HepG2 (cell line): ENCODE data around the gene U2AF2. TPM values are rescaled to one million over a fixed set of nuclear protein-coding genes. Genes with fewer than 3 reads are reported as not detected.

Source experiments
- ATAC-seq: fragments of 200-7000 bp; cut with Tn5 transposase; 3 replicates; pipeline ENCODE4 v1.9.1; 2020; ENCODE audit warnings: mild to moderate bottlenecking, moderate library complexity
- BruUV-seq: library from RNA; stranded (reverse); fragments of 400-500 nt; replicated peaks from 2 replicates; lab custom pipeline; 2021; lab: Mats Ljungman, UMichigan
- CTCF ChIA-PET: fragments of 300-600 bp; formaldehyde crosslinking; extraction: SDS; loops from one replicate; lab custom pipeline; 2021; ENCODE audit warnings: low total read pairs, inconsistent platforms, low intra/inter-chr PET ratio; lab: Yijun Ruan, JAX
- POLR2A ChIA-PET: fragments of 350-600 bp; sonication (Branson Sonifier 250); formaldehyde crosslinking; loops from one replicate; lab custom pipeline; 2020; ENCODE audit warnings: antibody characterized with exemption, inconsistent platforms; lab: Yijun Ruan, JAX
- DNase-seq: peaks from one replicate; pipeline ENCODE4 v3.0.0-alpha.2; 2015; ENCODE audit warnings: low spot score
- FAIRE-seq: peaks from 3 replicates; lab custom pipeline; 2011; peaks lifted over from hg19 to GRCh38; lab: Jason Lieb, UNC
- H2AFZ ChIP-seq: one replicate; pipeline ENCODE4 v1.6.1; 2011; ENCODE audit warnings: low read length, inconsistent platforms
- H3K27ac ChIP-seq: fragments of 300-600 bp; 3 replicates; pipeline ENCODE4 v1.8.0; 2011; ENCODE audit warnings: mixed run types, mild to moderate bottlenecking, mixed read lengths, low read length, inconsistent platforms; ENCODE audit not compliant: insufficient read depth; ENCODE audit errors: extremely low read length
- H3K27me3 ChIP-seq, 2 experiments: fragments of 200-600 bp in 1 of 2; 2 replicates in 1 of 2; 3 replicates in 1 of 2; pipeline versions ENCODE4 v1.6.0 to v1.8.0; 2011; ENCODE audit warnings: low read length in 2 of 2, mild to moderate bottlenecking in 2 of 2, moderate library complexity in 2 of 2, inconsistent platforms in 1 of 2; ENCODE audit not compliant: insufficient read depth in 2 of 2, control insufficient read depth in 1 of 2
- H3K36me3 ChIP-seq, 2 experiments: fragments of 200-600 bp in 1 of 2; replicated peaks in 1 of 2; 2 replicates in 1 of 2; 3 replicates in 1 of 2; pipeline versions ENCODE4 v1.5.1 to v1.8.0; 2011; ENCODE audit warnings: low read length in 2 of 2, inconsistent platforms in 1 of 2; ENCODE audit not compliant: insufficient read depth in 2 of 2, control insufficient read depth in 1 of 2
- H3K4me1 ChIP-seq: 2 replicates; pipeline ENCODE4 v1.5.1; 2012; ENCODE audit warnings: low read length, inconsistent platforms; ENCODE audit not compliant: insufficient read depth
- H3K4me2 ChIP-seq: 2 replicates; pipeline ENCODE4 v1.6.0; 2011; ENCODE audit warnings: low read depth, low read length, inconsistent platforms
- H3K4me3 ChIP-seq, 3 experiments: fragments of 200-600 bp in 1 of 3; sonication (generic), shearing (Covaris generic) in 1 of 3; replicated peaks in 1 of 3; 2 replicates each; pipeline ENCODE4 v1.5.1; 2011 to 2016; ENCODE audit warnings: low read length in 3 of 3, inconsistent platforms in 2 of 3, low read depth in 2 of 3, mild to moderate bottlenecking in 2 of 3, control low read depth in 1 of 3, mixed read lengths in 1 of 3; ENCODE audit not compliant: insufficient read depth in 1 of 3
- H3K79me2 ChIP-seq: one replicate; pipeline ENCODE4 v1.6.1; 2011; ENCODE audit warnings: low read length, inconsistent platforms; ENCODE audit not compliant: insufficient read depth
- H3K9ac ChIP-seq: 2 replicates; pipeline ENCODE4 v1.6.0; 2011; ENCODE audit warnings: mild to moderate bottlenecking, low read depth, low read length, inconsistent platforms; ENCODE audit not compliant: insufficient read depth
- H3K9me3 ChIP-seq: 2 replicates; pipeline ENCODE4 v1.5.1; 2012; ENCODE audit warnings: mild to moderate bottlenecking, low read length
- H4K20me1 ChIP-seq: 2 replicates; pipeline ENCODE4 v1.6.0; 2011; ENCODE audit warnings: inconsistent platforms, mild to moderate bottlenecking, low read length, moderate library complexity; ENCODE audit not compliant: insufficient read depth
- AGO2 ChIP-seq: fragments of 200-400 bp; formaldehyde crosslinking; optimal IDR thresholded peaks from 2 replicates; pipeline ENCODE3; 2017; ENCODE audit warnings: mild to moderate bottlenecking, low read depth, low read length, moderate library complexity
- NAIF1 ChIP-seq: sonication (generic); formaldehyde crosslinking; IDR thresholded peaks from 2 replicates; pipeline ENCODE4 v1.5.0; 2020; ENCODE audit warnings: mild to moderate bottlenecking, missing genetic modification reagents, borderline replicate concordance
- ZBTB38 ChIP-seq: sonication (generic); formaldehyde crosslinking; IDR thresholded peaks from 2 replicates; pipeline ENCODE4 v1.5.1; 2020; ENCODE audit warnings: mild to moderate bottlenecking, missing genetic modification reagents
- ZNF687 ChIP-seq: sonication (generic); formaldehyde crosslinking; IDR thresholded peaks from 2 replicates; pipeline ENCODE4 v1.5.1; 2020; ENCODE audit warnings: mild to moderate bottlenecking, missing genetic modification reagents, moderate library complexity
- WGBS: methylation state at CpG from one replicate; pipeline ENCODE4 v1.1.6; 2017; ENCODE audit warnings: low lambda C conversion rate; 5-methylcytosine and 5-hydroxymethylcytosine counted together
- in situ Hi-C: cut with HindIII; loops from 2 replicates; pipeline ENCODE4 v1.10.0; 2017; ENCODE audit warnings: low pct_unique_long_range_greater_than_20kb; ENCODE audit not compliant: extremely low pct_ligation_motif_present
- intact Hi-C: fragments of 100-400 bp; cut with micrococcal nuclease; formaldehyde crosslinking; loops from one replicate; pipeline ENCODE4 v1.10.0; 2022; ENCODE audit not compliant: unreplicated experiment
- polyA plus RNA-seq, 8 experiments: library from polyadenylated mRNA; depleted of rRNA in 3 of 8; stranded (reverse) in 7 of 8; unstranded in 1 of 8; fragments of >200 nt; fragmentation: Illumina TruSeq in 4 of 8; extraction: Trizol in 4 of 8; gene quantifications; 2 replicates each; pipeline versions ENCODE4 v1.2.1 to v1.2.3, GENCODE V29; 2011 to 2016; ENCODE audit warnings: low read depth in 4 of 8, missing spikeins in 1 of 8, mixed read lengths in 1 of 8; ENCODE audit not compliant: insufficient read depth in 1 of 8
- total RNA-seq, 5 experiments: library from RNA; depleted of rRNA; stranded (reverse); fragments of >200 nt; fragmentation: Illumina TruSeq; extraction: Trizol; gene quantifications; 2 replicates each; pipeline ENCODE4 v1.2.3, GENCODE V29; 2016; ENCODE audit warnings: low read depth in 1 of 5

U2AF2 gene
- total and polyA plus RNA-seq, 2 of the 13 experiments (the other 11 are each of a cell fraction or from before 2014, with no cell fraction given): 84.3 to 124 TPM

GRCh38 chr19:55680339-55681130, 25.7 kb downstream of the U2AF2 start:
- H3K4me1 ChIP-seq: peaks cover 78% of the 10 kb centered on the region
- peak; percentile 39; the same call in 1 of the 2 replicates for TF ChIP-seq ZBTB38 (CRISPR knock-in tag)
- TF ChIP-seq ZNF687 (CRISPR knock-in tag): peak; percentile 28; the same call in 1 of the 2 replicates
- peak; percentile 19 for TF ChIP-seq AGO2
- no peak for TF ChIP-seq NAIF1 (CRISPR knock-in tag)
- TF ChIP-seq, all 625 proteins: peak for 3
- DNase-seq: no peak
- no peaks in the 10 kb centered on the region for H3K9me3 ChIP-seq
- no peak overlapping the region for H2AFZ ChIP-seq
- H3K9ac ChIP-seq: no peak overlapping the region
- peaks cover 25 to 56% of the 10 kb centered on the region in 2 experiments for H3K36me3 ChIP-seq
- no peaks in the 10 kb centered on the region; a peak in 1 of 5 replicates for H3K27me3 ChIP-seq
- CTCF ChIA-PET: no interaction called here
- POLR2A ChIA-PET: interaction anchor here (1.2 kb wide), 1 partner anchor 26 kb away, joined by 4 read pairs; no protein-coding TSS in a partner anchor
- H4K20me1 ChIP-seq: no peaks in the 10 kb centered on the region; the same call in 1 of the 2 replicates
- no peak overlapping the region for H3K4me2 ChIP-seq
- H3K79me2 ChIP-seq: peaks cover 67% of the 10 kb centered on the region
- FAIRE-seq: no peak
- BruUV-seq: no TSS peak
- peak overlapping the region; percentile 49 for H3K27ac ChIP-seq
- no peak overlapping the region for H3K4me3 ChIP-seq
- intact Hi-C loops: no loop called here
- 100% methylated on average over 7 of the region's 20 CpGs for WGBS
- in situ Hi-C loops: no loop called here
- ATAC-seq: no peak
